C4-2B (cell line): ENCODE measurements around the gene MGAT5B.

Experiments
- ZFX ChIP-seq: fragments of 450-650 bp; IDR thresholded peaks from 2 replicates; pipeline ENCODE4 v1.6.1; 2017
- TF ChIP-seq, protein P1 (sequence below): fragments of 450-650 bp; conservative IDR thresholded peaks from 2 replicates; pipeline ENCODE4 v1.5.1; 2017; ENCODE audit warnings: mild to moderate bottlenecking

DNA sequence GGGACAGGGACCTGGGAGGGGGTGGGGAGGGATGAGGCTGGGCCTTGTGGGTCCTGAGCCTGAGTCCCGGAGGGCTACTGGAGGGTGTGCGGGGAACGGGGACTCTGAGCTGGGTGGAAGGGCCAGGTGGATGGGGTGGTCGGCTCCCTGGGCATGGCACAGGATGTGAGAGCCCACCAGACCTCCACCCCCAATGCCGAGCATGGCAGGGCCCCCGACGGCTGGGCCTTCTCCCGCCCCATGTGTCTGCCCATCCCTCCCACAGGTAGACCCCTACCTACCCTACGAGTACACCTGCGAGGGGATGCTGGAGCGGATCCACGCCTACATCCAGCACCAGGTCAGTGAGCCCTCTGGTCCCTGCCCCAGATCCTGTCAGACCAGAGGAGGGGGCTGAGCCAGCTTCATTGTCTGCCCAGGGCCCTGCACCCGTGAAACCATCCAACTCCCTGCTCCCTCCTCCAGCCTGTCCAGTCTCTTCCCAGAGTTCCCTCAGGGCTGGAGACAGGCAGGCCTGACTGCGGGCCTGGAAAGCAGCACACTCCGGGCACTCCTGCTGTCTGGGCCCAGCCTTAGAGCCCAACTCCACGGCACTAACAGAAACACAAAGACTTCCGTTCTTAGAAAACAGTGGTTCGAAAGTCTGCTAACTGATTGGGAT, 78.0 kb downstream of the MGAT5B start:
- TF ChIP-seq, protein P1, sequence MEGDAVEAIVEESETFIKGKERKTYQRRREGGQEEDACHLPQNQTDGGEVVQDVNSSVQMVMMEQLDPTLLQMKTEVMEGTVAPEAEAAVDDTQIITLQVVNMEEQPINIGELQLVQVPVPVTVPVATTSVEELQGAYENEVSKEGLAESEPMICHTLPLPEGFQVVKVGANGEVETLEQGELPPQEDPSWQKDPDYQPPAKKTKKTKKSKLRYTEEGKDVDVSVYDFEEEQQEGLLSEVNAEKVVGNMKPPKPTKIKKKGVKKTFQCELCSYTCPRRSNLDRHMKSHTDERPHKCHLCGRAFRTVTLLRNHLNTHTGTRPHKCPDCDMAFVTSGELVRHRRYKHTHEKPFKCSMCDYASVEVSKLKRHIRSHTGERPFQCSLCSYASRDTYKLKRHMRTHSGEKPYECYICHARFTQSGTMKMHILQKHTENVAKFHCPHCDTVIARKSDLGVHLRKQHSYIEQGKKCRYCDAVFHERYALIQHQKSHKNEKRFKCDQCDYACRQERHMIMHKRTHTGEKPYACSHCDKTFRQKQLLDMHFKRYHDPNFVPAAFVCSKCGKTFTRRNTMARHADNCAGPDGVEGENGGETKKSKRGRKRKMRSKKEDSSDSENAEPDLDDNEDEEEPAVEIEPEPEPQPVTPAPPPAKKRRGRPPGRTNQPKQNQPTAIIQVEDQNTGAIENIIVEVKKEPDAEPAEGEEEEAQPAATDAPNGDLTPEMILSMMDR = no peak
- no peak for TF ChIP-seq ZFX
